Choroid plexus epithelial cell (primary cell): ENCODE measurements around the gene TRIOBP.
A peak's percentile ranks its signal among the peaks of the same experiment; 100 is the strongest.

Experiments
- DNase-seq: peaks from one replicate; pipeline ENCODE4 v3.0.0-alpha.2; 2010; ENCODE audit warnings: low read depth
- H3K4me3 ChIP-seq: 2 replicates; pipeline ENCODE4 v1.5.1; 2011; ENCODE audit warnings: low read depth, mild to moderate bottlenecking, control low read depth, low read length, moderate library complexity
- CTCF ChIP-seq: conservative IDR thresholded peaks from 2 replicates; pipeline ENCODE4 v1.5.1; 2011; ENCODE audit warnings: low read depth, mild to moderate bottlenecking, control low read depth, inconsistent platforms, low read length, moderate library complexity

Gene TRIOBP

GRCh38 chr22:37660709-37661045 lies 36.2 kb upstream of the TRIOBP start:
- DNase-seq = no peak
- H3K4me3 ChIP-seq = no peak overlapping the region
- no peak for TF ChIP-seq CTCF

- H3K4me3 ChIP-seq = no peak overlapping the region
- peak; percentile 80 for TF ChIP-seq CTCF
- DNase-seq = peak; percentile 84
Observed at GRCh38 chr22:37661160-37661924, 35.5 kb upstream of the TRIOBP start.

GRCh38 chr22:37662039-37662438 lies 34.8 kb upstream of the TRIOBP start:
- no peak for TF ChIP-seq CTCF
- DNase-seq = no peak
- H3K4me3 ChIP-seq = no peak overlapping the region

GRCh38 chr22:37663521-37664140 lies 33.2 kb upstream of the TRIOBP start:
- H3K4me3 ChIP-seq = no peak overlapping the region
- TF ChIP-seq CTCF = no peak
- DNase-seq = no peak

GRCh38 chr22:37664249-37665101 lies 32.4 kb upstream of the TRIOBP start:
- DNase-seq = no peak
- H3K4me3 ChIP-seq = no peak overlapping the region
- TF ChIP-seq CTCF = no peak

- H3K4me3 ChIP-seq = no peak overlapping the region
Observed at GRCh38 chr22:37665487-37665886, 31.4 kb upstream of the TRIOBP start.

More at GRCh38 chr22:37665487-37665886, 31.4 kb upstream of the TRIOBP start:
- no peak for TF ChIP-seq CTCF
- DNase-seq = no peak
